Parietal lobe (tissue), 2 donors: ENCODE data around the gene NCOA7. TPM values are rescaled to one million over a fixed set of nuclear protein-coding genes. Genes with fewer than 3 reads are reported as not detected.

Experiments used
- small RNA-seq: library from RNA; depleted of rRNA; stranded (forward); fragments of <200 nt; gene quantifications from one replicate; pipeline ENCODE3, GENCODE V24; 2014; ENCODE audit warnings: low replicate concordance
- total RNA-seq: library from RNA; depleted of rRNA; stranded (reverse); fragments of >200 nt; gene quantifications from one replicate; pipeline ENCODE4 v1.2.3, GENCODE V29; 2014

NCOA7 gene
- total RNA-seq, result 24.4 TPM

DNA sequence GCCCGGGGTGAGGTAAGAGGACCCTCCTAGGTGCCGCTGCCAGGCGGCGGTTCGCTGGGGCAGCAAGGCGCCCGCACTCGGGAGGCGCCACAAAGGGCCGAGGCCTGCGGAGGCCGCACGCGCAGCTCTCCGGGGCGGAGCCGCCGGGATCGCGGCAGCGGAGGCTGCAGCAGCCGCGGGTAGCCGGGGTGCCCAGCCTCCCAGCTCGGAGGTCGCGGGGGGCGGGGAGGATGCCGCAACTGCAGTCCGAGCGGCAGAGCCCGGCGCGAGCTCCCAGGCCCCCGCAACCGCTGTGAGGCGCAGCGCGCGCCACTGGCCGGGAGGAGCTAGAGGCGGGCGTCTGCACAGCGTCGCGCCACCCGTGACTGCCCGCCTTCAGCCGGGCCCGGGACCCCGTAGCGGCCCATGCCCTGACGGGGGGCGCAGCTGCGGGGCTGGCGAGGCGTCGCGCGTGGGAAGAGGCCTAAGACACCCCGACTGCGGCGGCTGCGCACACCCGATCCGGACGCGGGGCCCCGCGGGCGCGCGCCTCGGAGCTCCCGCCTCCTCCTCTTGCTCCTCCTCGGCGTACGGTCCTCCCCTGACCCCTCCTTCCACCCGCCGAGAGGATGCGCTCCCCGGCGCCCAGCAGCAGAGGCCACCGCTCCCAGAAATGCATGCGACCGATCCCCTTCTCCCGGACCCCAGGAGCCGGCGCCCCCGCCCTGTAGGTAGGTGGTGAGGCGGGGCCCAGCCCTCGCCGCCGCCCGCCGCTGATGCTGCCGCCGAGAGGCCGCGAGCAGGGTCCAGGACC lies at the start of gene NCOA7:
NCOA7 (plus strand) TSS at position 603 of the 793 bp plus-strand sequence. CDS start 24,395 bp downstream, outside the sequence.

GRCh38 chr6:125749173-125749864 lies 41.4 kb upstream of the NCOA7 start, which contains the start of gene HEY2:
HEY2 (plus strand) TSS chr6:125749632; CDS start chr6:125749777, 145 bp downstream.

DNA sequence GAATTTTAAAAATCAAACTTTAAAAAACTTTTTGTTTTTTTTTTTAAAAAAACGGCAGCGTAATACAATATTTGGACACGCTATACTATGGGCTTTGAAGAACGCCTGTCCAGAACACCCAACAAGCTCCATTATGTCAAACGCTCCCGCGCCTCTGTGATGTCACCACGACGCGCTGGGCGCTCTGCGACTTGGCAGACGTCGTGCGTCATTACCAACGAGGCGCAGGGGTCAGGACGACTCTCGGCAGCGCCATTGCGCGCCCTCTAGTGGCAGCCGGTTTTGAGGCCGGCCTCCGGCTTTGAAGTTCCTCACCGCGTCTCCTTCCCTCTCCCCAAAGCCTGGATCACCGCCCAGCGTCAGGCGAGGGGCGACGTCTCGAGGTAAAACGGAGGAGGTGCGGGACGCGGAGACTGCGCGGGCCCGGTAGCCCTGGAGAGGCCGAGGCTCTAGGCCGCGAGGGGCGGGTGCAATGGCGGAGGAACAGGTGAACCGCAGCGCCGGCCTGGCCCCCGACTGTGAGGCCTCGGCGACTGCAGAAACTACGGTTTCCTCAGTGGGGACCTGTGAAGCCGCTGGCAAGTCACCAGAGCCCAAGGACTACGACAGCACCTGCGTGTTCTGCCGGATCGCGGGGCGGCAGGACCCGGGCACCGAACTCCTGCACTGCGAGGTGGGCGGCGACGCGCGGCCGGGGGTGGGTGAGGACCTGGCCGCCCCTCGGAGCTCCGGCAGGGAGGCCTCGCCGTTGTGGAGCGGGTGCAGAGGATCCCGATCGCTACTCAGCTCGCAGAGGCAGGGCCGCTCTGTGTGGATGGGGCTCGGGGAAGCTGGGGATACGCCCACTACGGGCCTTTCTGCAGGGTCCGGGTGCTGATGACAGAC lies 166.0 kb downstream of the NCOA7 start, which contains the start of gene HINT3:
HINT3 (plus strand) TSS at position 265 of the 885 bp plus-strand sequence; CDS start at position 473, 208 bp downstream.

Small RNA genes lying within 50 kb of the gene (small RNA-seq; reads per million reads assigned to genes)
- not detected for gene RNA5SP216

Other genes with a start within 250 kb of the NCOA7 start
- 1.3 TPM for gene HEY2, start 41.3 kb upstream of the NCOA7 start, total RNA-seq
- 52.0 TPM for gene HINT3, start 165.8 kb downstream of the NCOA7 start, total RNA-seq
- gene TRMT11, start 195.6 kb downstream of the NCOA7 start, total RNA-seq, result 34.4 TPM